PC-3 (cell line): ENCODE data around the gene CCDC187. TPM values are rescaled to one million over a fixed set of nuclear protein-coding genes. Genes with fewer than 3 reads are reported as not detected.

Experiments
- ATAC-seq: fragments of 200-7000 bp; cut with Tn5 transposase; 2 replicates; pipeline ENCODE4 v1.9.1; 2020; ENCODE audit warnings: mild to moderate bottlenecking, moderate library complexity
- BruUV-seq: library from RNA; stranded (reverse); fragments of 400-500 nt; replicated peaks from 2 replicates; lab custom pipeline; 2021; lab: Mats Ljungman, UMichigan
- CTCF ChIA-PET: fragments of 300-600 bp; sonication (Branson Sonifier 250); formaldehyde crosslinking; loops from one replicate; lab custom pipeline; 2022; ENCODE audit warnings: antibody characterized with exemption; lab: Charles Lee
- POLR2A ChIA-PET: fragments of 300-600 bp; sonication (Branson Sonifier 250); formaldehyde crosslinking; loops from one replicate; lab custom pipeline; 2022; ENCODE audit warnings: antibody characterized with exemption; ENCODE audit not compliant: unreplicated experiment; lab: Charles Lee
- DNase-seq: peaks from one replicate; pipeline ENCODE4 v3.0.0-alpha.2; 2015
- H2AFZ ChIP-seq: fragments of 300-600 bp; sonication (generic); 2 replicates; pipeline ENCODE4 v1.6.0; 2016; ENCODE audit warnings: antibody characterized with exemption, low read length
- H3F3A ChIP-seq: fragments of 300-600 bp; sonication (generic); one replicate; pipeline ENCODE4 v1.6.0; 2017; ENCODE audit warnings: antibody characterized with exemption, low read length, control low read depth, mild to moderate bottlenecking; ENCODE audit not compliant: unreplicated experiment
- H3K27ac ChIP-seq: fragments of 300-600 bp; sonication (generic); 2 replicates; pipeline ENCODE4 v1.5.1; 2016; ENCODE audit warnings: mild to moderate bottlenecking, low read length
- H3K27me3 ChIP-seq: fragments of 300-600 bp; sonication (generic); 2 replicates; pipeline ENCODE4 v1.6.1; 2016; ENCODE audit warnings: low read length, mixed read lengths
- H3K36me3 ChIP-seq: fragments of 300-600 bp; sonication (generic); 2 replicates; pipeline ENCODE4 v1.6.1; 2016; ENCODE audit warnings: low read depth, mixed run types, low read length, mixed read lengths
- H3K4me1 ChIP-seq: fragments of 300-600 bp; sonication (generic); 2 replicates; pipeline ENCODE4 v1.5.1; 2016; ENCODE audit warnings: low read length; ENCODE audit not compliant: insufficient read depth
- H3K4me2 ChIP-seq: fragments of 300-600 bp; sonication (generic); 2 replicates; pipeline ENCODE4 v1.6.0; 2016; ENCODE audit warnings: low read length
- H3K4me3 ChIP-seq: fragments of 300-600 bp; sonication (generic); 2 replicates; pipeline ENCODE4 v1.5.1; 2016; ENCODE audit warnings: mild to moderate bottlenecking, low read length, mixed read lengths
- H3K79me2 ChIP-seq: fragments of 300-600 bp; sonication (generic); 2 replicates; pipeline ENCODE4 v1.6.1; 2017; ENCODE audit warnings: low read length, mixed read lengths
- H3K9ac ChIP-seq: fragments of 300-600 bp; sonication (generic); 2 replicates; pipeline ENCODE4 v1.6.0; 2016; ENCODE audit warnings: mild to moderate bottlenecking, low read length
- H3K9me2 ChIP-seq: fragments of 300-600 bp; sonication (generic); replicated peaks from 2 replicates; pipeline ENCODE4 v1.6.1; 2016; ENCODE audit warnings: mixed run types, low read length, mixed read lengths
- H3K9me3 ChIP-seq: fragments of 300-600 bp; sonication (generic); 2 replicates; pipeline ENCODE4 v1.6.1; 2016; ENCODE audit warnings: low read length, mixed read lengths
- H4K20me1 ChIP-seq: fragments of 300-600 bp; sonication (generic); 2 replicates; pipeline ENCODE4 v1.6.1; 2016; ENCODE audit warnings: low read length, mixed read lengths
- EZH2 ChIP-seq: fragments of 300-600 bp; sonication (generic); IDR thresholded peaks from one replicate; pipeline ENCODE4 v1.6.1; 2017; ENCODE audit warnings: antibody characterized with exemption, mild to moderate bottlenecking, low read length; ENCODE audit not compliant: unreplicated experiment
- EZH2phosphoT487 ChIP-seq: fragments of 300-600 bp; sonication (generic); IDR thresholded peaks from 2 replicates; pipeline ENCODE4 v1.6.1; 2018; ENCODE audit warnings: mild to moderate bottlenecking, antibody characterized with exemption, low read length, borderline replicate concordance
- intact Hi-C: fragments of 100-400 bp; cut with micrococcal nuclease; formaldehyde crosslinking; loops from 2 replicates; pipeline ENCODE4 v1.9.0; 2023
- total RNA-seq: library from RNA; depleted of rRNA; stranded (reverse); fragments of >200 nt; gene quantifications from 2 replicates; pipeline ENCODE4 v1.2.3, GENCODE V29; 2014
- TF ChIP-seq, protein P1 (sequence below): fragments of 300-600 bp; sonication (generic); conservative IDR thresholded peaks from 2 replicates; pipeline ENCODE4 v1.5.1; 2017; ENCODE audit warnings: antibody characterized with exemption, low read depth, mild to moderate bottlenecking, low read length

CCDC187 gene
- total RNA-seq, 1 experiment from 2014 or later: 0.04 TPM

DNA sequence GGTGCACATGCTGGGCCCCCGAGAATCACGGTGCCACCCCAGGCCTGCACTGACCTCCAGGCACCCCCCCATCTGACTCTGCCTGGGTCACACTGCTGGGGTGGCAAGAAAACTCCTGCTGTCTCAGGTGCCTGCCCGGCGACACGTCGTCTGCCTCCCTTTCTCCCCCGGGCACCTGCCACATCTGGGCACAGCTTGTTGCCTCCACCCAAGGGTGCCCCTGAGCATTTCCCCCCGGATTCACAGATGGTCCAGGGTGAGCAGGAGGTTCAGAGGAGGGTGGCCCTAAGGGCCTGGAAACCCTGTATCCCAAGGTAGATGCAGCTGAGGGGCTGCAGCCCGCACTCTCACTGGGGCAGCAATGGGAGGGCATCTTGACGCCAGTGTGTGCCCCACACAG lies 43.4 kb downstream of the CCDC187 start:
- no peak overlapping the region for H3K4me2 ChIP-seq
- H3F3A ChIP-seq: no peaks in the 10 kb centered on the region
- ChIA-PET CTCF (interaction anchor here (0.5 kb wide), 1 partner anchor 50 kb away, joined by 3 read pairs; no protein-coding TSS in a partner anchor), POLR2A (no interaction called here)
- BruUV-seq: no TSS peak
- no peaks in the 10 kb centered on the region for H3K9me2 ChIP-seq
- no peak overlapping the region for H3K9ac ChIP-seq
- no peaks in the 10 kb centered on the region for H3K27me3 ChIP-seq
- ATAC-seq (no peak), DNase-seq (no peak)
- TF ChIP-seq EZH2phosphoT487: no peak
- no peak for TF ChIP-seq EZH2
- TF ChIP-seq, protein P1, sequence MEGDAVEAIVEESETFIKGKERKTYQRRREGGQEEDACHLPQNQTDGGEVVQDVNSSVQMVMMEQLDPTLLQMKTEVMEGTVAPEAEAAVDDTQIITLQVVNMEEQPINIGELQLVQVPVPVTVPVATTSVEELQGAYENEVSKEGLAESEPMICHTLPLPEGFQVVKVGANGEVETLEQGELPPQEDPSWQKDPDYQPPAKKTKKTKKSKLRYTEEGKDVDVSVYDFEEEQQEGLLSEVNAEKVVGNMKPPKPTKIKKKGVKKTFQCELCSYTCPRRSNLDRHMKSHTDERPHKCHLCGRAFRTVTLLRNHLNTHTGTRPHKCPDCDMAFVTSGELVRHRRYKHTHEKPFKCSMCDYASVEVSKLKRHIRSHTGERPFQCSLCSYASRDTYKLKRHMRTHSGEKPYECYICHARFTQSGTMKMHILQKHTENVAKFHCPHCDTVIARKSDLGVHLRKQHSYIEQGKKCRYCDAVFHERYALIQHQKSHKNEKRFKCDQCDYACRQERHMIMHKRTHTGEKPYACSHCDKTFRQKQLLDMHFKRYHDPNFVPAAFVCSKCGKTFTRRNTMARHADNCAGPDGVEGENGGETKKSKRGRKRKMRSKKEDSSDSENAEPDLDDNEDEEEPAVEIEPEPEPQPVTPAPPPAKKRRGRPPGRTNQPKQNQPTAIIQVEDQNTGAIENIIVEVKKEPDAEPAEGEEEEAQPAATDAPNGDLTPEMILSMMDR: no peak
- no peaks in the 10 kb centered on the region for H3K4me1 ChIP-seq
- H2AFZ ChIP-seq: no peak overlapping the region
- H3K9me3 ChIP-seq: no peaks in the 10 kb centered on the region
- H3K79me2 ChIP-seq: no peaks in the 10 kb centered on the region
- H3K27ac ChIP-seq: no peak overlapping the region
- no peaks in the 10 kb centered on the region for H3K36me3 ChIP-seq
- intact Hi-C loops: no loop called here
- no peaks in the 10 kb centered on the region for H4K20me1 ChIP-seq
- H3K4me3 ChIP-seq: no peak overlapping the region

DNA sequence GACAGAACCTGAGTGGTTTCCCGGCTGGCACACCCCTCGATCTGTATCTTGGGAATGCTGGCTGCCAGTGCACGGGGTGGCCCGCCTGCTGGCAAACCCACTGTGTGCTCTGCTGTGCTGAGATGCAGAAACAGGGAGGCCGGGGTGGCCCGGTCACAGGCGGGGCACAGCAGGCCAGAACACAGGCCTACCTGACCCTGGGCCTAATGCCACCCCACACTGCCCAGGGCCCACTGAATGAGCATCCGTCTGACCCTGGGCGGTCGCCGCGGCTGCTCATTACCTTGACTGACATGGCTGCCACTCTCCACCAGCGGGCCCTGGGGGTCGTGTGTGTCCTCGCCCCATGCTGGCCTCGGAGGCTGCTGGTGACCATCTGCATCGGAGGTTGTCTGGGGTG lies 44.1 kb downstream of the CCDC187 start:
- H3K9me3 ChIP-seq: no peaks in the 10 kb centered on the region
- CTCF ChIA-PET: no interaction called here
- no peak overlapping the region for H3K4me3 ChIP-seq
- POLR2A ChIA-PET: no interaction called here
- H3F3A ChIP-seq: no peaks in the 10 kb centered on the region
- H3K4me1 ChIP-seq: no peaks in the 10 kb centered on the region
- no TSS peak for BruUV-seq
- H3K9ac ChIP-seq: no peak overlapping the region
- H3K36me3 ChIP-seq: no peaks in the 10 kb centered on the region
- H3K27ac ChIP-seq: no peak overlapping the region
- H2AFZ ChIP-seq: no peak overlapping the region
- no peaks in the 10 kb centered on the region for H3K9me2 ChIP-seq
- H4K20me1 ChIP-seq: no peaks in the 10 kb centered on the region
- H3K4me2 ChIP-seq: no peak overlapping the region
- no peaks in the 10 kb centered on the region for H3K27me3 ChIP-seq
- intact Hi-C loops: no loop called here
- DNase-seq: no peak
- ATAC-seq: no peak
- TF ChIP-seq EZH2phosphoT487 (no peak), EZH2 (no peak)
- TF ChIP-seq, protein P1: no peak
- no peaks in the 10 kb centered on the region for H3K79me2 ChIP-seq

DNA sequence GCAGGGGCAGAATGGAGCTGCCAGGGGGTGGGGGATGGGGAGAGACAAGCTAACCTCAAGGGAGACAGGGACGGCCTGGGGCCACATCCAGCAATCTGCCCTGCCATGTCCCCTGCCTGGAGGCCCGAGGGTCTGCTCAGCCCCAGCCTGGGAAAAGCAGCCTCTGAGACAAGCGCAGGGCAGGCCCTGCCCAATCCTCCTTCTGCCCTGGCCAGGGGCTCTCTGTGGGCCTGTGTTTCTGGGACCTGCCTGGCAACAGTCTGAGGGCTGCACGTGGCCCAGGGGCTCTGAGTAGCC lies 44.4 kb downstream of the CCDC187 start:
- no peak overlapping the region for H3K4me3 ChIP-seq
- H3K4me1 ChIP-seq: no peaks in the 10 kb centered on the region
- no peak overlapping the region for H3K9ac ChIP-seq
- BruUV-seq: no TSS peak
- no peak overlapping the region for H3K4me2 ChIP-seq
- no peak overlapping the region for H3K27ac ChIP-seq
- H2AFZ ChIP-seq: no peak overlapping the region
- CTCF ChIA-PET: no interaction called here
- no peaks in the 10 kb centered on the region for H3K36me3 ChIP-seq
- POLR2A ChIA-PET: no interaction called here
- H3K9me2 ChIP-seq: no peaks in the 10 kb centered on the region
- no peaks in the 10 kb centered on the region for H3K27me3 ChIP-seq
- no peak for TF ChIP-seq EZH2phosphoT487
- TF ChIP-seq, protein P1: no peak
- no peak for TF ChIP-seq EZH2
- no peak for ATAC-seq
- no peaks in the 10 kb centered on the region for H3K79me2 ChIP-seq
- intact Hi-C loops: no loop called here
- no peak for DNase-seq
- H3K9me3 ChIP-seq: no peaks in the 10 kb centered on the region
- H4K20me1 ChIP-seq: no peaks in the 10 kb centered on the region
- H3F3A ChIP-seq: no peaks in the 10 kb centered on the region
